Measurements from ENCODE around the gene EXOC3L1.
A peak's percentile ranks its signal among the peaks of the same experiment; 100 is the strongest.

Gene EXOC3L1

DNA sequence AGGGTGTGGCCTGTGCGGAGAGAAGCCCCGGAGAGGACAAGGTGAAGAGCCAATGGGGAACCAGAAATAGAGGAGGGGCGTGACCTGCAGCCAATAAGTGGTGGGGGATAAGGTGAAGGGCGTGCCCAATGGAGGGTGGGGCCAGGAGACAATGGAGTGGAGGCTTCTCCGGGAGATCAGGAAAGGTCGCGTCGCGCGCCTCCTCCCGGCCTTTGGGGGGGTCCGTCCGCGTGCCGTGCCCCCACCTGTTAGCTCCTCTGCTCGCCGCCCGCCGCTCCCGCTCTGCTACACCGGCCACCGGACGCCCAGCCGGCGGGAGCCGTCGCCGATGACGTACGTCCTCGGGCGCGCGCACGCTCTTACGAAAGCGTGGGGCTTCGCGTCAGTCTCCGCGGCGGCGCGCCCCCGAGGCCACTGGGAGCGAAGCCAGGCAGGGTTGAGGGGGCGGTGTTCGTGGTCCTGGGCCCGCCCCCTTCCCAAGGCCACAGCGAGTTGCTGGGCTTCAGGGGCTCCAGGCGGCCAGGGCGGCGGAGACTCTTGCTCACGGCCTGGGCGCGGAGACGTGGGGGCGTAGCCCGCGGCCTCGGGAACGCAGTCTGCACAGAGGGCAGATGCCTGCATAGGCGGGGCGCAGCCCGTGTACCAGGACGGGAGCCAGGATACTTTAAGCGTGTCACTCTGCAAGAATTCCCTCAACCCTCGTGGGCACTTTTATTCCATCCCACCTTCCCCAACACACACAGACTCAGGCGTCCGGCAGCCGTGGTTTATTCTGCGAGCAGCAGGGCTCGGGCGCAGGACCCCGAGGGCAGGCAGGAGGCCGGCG, 6.1 kb downstream of the EXOC3L1 start, which contains the start of gene MATCAP1:
Gene MATCAP1 (minus strand): TSS at position 337 of the 826 bp plus-strand sequence. CDS start 3,353 bp downstream, outside the sequence.
- TF ChIP-seq POLR2AphosphoS5 (IDR thresholded peaks at IDR 0.05; ENCODE audit: low read depth, low read length): no peak
- no peak for TF ChIP-seq TAF1 (IDR thresholded peaks at IDR 0.05; ENCODE audit: low read depth, low read length)
- TF ChIP-seq PAX5 (IDR thresholded peaks at IDR 0.05; ENCODE audit: insufficient read depth, low read length, severe bottlenecking): no peak
- TF ChIP-seq POU2F2 (IDR thresholded peaks at IDR 0.05; ENCODE audit: low read depth, low read length): no peak
- no peak for TF ChIP-seq SPI1 (IDR thresholded peaks at IDR 0.05; ENCODE audit: low read depth, low read length)
- no peak for TF ChIP-seq POLR2A (IDR thresholded peaks at IDR 0.05; ENCODE audit: low read depth, low read length)
- FAIRE-seq: peak; percentile 99
- peak; percentile 99 for DNase-seq (ENCODE audit: insufficient read length, low spot score)

DNA sequence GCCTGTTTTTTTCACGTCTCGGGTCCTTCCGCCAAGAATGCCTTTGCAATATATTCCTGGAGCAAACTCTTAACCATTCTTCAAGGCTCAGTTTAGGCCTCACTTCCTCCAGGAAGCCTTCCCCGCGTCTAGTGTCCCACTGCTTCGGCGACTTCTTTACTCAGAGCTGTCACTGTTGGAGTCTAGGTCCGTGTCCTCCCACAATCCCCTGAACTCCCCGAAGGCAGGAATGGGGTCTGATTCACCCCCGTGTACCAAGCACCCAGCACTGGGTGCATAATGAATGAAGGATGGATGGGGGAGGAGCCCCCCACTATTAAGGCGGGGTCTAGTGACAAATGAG, 6.7 kb downstream of the EXOC3L1 start:
- TF ChIP-seq SPI1 (IDR thresholded peaks at IDR 0.05; ENCODE audit: low read depth, low read length) (0 out of 2 replicates have a peak, but pooled peaks have one; percentile 3), POU2F2 (IDR thresholded peaks at IDR 0.05; ENCODE audit: low read depth, low read length) (no peak)
- FAIRE-seq (no peak), DNase-seq (ENCODE audit: insufficient read length, low spot score) (no peak)

- no peak for DNase-seq (ENCODE audit: insufficient read length, low spot score)
- FAIRE-seq: peak; percentile 81
- no peak for TF ChIP-seq TAF1 (IDR thresholded peaks at IDR 0.05; ENCODE audit: low read depth, low read length)
- TF ChIP-seq PAX5 (IDR thresholded peaks at IDR 0.05; ENCODE audit: insufficient read depth, low read length, severe bottlenecking): no peak
- TF ChIP-seq SPI1 (IDR thresholded peaks at IDR 0.05; ENCODE audit: low read depth, low read length): no peak
- no peak for TF ChIP-seq POLR2AphosphoS5 (IDR thresholded peaks at IDR 0.05; ENCODE audit: low read depth, low read length)
- no peak for TF ChIP-seq POU2F2 (IDR thresholded peaks at IDR 0.05; ENCODE audit: low read depth, low read length)
- no peak for TF ChIP-seq POLR2A (IDR thresholded peaks at IDR 0.05; ENCODE audit: low read depth, low read length)
Observed at GRCh38 chr16:67182288-67182687, 7.6 kb downstream of the EXOC3L1 start.

DNA sequence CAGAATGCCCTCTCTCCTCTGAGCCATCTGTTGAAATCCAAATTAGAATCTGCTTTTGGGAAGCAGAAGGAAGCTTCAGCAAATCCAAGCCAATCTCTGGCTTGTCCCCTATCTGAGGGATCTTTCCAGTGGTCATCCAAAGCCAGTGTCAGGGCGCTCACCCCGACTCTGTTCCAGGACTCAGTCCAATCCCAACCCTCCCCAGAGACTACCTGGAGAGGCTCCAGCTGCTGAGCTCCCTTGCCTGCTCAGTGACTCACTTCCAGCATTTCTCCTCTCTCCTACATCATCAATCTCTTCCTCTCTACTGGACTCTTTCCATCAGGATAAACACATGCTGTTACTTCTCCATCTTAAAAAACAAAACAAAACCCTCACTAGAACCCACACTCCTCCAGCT, 8.6 kb downstream of the EXOC3L1 start:
- TF ChIP-seq POLR2A (IDR thresholded peaks at IDR 0.05; ENCODE audit: low read depth, low read length) (no peak), POLR2AphosphoS5 (IDR thresholded peaks at IDR 0.05; ENCODE audit: low read depth, low read length) (no peak), SPI1 (IDR thresholded peaks at IDR 0.05; ENCODE audit: low read depth, low read length) (no peak), PAX5 (IDR thresholded peaks at IDR 0.05; ENCODE audit: insufficient read depth, low read length, severe bottlenecking) (no peak), POU2F2 (IDR thresholded peaks at IDR 0.05; ENCODE audit: low read depth, low read length) (no peak), TAF1 (IDR thresholded peaks at IDR 0.05; ENCODE audit: low read depth, low read length) (no peak)
- FAIRE-seq (no peak), DNase-seq (ENCODE audit: insufficient read length, low spot score) (no peak)

DNA sequence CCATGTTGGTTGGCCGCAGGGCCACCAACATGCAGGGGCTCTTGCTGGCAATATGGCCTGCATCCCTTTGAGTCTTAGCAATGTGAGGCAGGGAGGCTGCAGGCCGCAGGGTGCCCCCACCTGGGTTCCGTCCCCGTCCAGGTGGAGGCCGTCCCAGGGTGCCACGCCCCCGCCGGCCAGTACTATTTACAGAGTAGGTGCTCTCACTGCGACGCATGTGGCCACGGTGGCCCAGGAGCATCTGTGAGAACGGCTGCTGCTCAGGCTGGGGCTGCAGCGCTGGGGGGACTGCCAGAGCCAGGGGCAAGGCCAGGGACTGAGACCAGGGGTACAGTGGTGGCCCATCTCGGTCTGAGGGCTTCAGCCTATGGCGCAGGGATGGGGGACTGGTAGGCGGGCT, 9.8 kb downstream of the EXOC3L1 start:
- FAIRE-seq (no peak), DNase-seq (ENCODE audit: insufficient read length, low spot score) (no peak)
- TF ChIP-seq SPI1 (IDR thresholded peaks at IDR 0.05; ENCODE audit: low read depth, low read length): no peak
- TF ChIP-seq PAX5 (IDR thresholded peaks at IDR 0.05; ENCODE audit: insufficient read depth, low read length, severe bottlenecking): no peak
- no peak for TF ChIP-seq POLR2AphosphoS5 (IDR thresholded peaks at IDR 0.05; ENCODE audit: low read depth, low read length)
- TF ChIP-seq TAF1 (IDR thresholded peaks at IDR 0.05; ENCODE audit: low read depth, low read length): no peak
- TF ChIP-seq POU2F2 (IDR thresholded peaks at IDR 0.05; ENCODE audit: low read depth, low read length): no peak

- no peak for TF ChIP-seq SPI1 (IDR thresholded peaks at IDR 0.05; ENCODE audit: low read depth, low read length)
- TF ChIP-seq POLR2A (IDR thresholded peaks at IDR 0.05; ENCODE audit: low read depth, low read length): no peak
- FAIRE-seq (no peak), DNase-seq (ENCODE audit: insufficient read length, low spot score) (no peak)
Observed at GRCh38 chr16:67179421-67180080, 10.4 kb downstream of the EXOC3L1 start.

DNA sequence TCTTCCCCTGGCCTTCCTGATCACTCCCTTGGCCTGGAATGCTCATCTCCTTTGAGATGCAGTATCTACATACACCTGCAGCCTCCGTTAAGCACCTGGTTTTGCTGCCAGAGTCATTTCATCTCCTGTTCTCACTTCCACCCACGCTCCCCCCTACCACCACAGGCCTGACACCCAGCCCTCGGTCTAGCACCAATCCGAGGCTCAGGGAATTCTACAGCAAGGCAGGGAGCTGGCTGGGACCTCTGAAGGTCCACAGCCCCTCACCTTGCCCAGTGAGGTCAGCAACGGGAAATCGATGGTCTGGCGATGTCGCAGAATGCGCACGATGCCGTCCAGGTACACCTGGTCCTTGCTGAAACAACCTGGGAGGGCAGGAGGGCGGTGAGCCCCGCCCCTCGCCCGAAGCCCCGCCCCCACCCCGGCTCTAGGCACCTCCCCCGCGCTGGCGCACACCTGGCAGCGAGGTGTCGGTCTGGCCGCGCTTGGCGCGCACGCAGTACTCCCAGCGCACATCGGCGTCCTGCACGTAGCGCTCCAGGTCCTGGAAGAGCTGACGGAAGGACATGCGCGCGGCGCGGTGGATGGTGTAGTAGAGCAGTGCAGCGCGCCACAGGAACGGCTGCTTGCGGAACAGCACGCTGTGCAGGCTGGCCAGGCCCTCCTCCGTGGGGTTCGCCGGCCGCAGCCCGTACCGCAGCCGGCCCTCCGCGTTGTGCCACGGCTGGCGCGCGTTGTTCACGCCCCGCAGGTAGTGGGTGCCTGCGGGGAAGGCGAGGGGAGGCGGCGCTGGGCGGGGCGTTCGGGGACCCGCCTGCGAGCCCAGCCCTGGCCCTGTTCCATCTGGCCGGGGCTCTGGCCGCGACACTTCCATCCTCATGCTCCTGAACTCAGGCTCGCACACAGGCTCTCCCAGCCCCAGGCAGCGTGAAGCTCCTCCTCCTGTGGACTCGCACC, 11.9 kb downstream of the EXOC3L1 start:
- TF ChIP-seq POU2F2 (IDR thresholded peaks at IDR 0.05; ENCODE audit: low read depth, low read length): no peak
- no peak for TF ChIP-seq SPI1 (IDR thresholded peaks at IDR 0.05; ENCODE audit: low read depth, low read length)
- TF ChIP-seq TAF1 (IDR thresholded peaks at IDR 0.05; ENCODE audit: low read depth, low read length): no peak
- no peak for TF ChIP-seq PAX5 (IDR thresholded peaks at IDR 0.05; ENCODE audit: insufficient read depth, low read length, severe bottlenecking)
- TF ChIP-seq POLR2AphosphoS5 (IDR thresholded peaks at IDR 0.05; ENCODE audit: low read depth, low read length): no peak
- TF ChIP-seq POLR2A (IDR thresholded peaks at IDR 0.05; ENCODE audit: low read depth, low read length): no peak
- FAIRE-seq (peak; percentile 91), DNase-seq (ENCODE audit: insufficient read length, low spot score) (peak; percentile 72)

DNA sequence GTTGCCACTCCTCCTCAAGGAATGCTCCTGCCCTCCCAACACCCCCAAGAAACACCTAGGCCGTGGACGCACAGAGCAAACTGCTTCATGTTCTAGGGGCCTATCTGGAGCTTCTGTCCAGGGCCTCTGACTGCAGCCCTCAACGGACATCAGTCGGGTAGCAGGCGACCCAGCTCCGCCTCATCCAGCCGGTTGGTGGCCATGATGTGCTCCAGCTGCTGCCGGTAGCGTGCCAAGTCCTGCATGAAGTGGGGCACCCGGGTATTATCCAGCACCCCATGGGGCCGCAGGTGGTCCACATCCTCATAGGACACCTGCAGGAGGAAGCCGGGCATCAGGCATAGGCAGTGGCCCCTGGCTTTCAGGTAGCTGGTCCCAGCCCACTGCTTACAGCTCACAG, 13.3 kb downstream of the EXOC3L1 start:
- TF ChIP-seq TAF1 (IDR thresholded peaks at IDR 0.05; ENCODE audit: low read depth, low read length) (no peak), PAX5 (IDR thresholded peaks at IDR 0.05; ENCODE audit: insufficient read depth, low read length, severe bottlenecking) (no peak), SPI1 (IDR thresholded peaks at IDR 0.05; ENCODE audit: low read depth, low read length) (no peak), POLR2AphosphoS5 (IDR thresholded peaks at IDR 0.05; ENCODE audit: low read depth, low read length) (no peak), POU2F2 (IDR thresholded peaks at IDR 0.05; ENCODE audit: low read depth, low read length) (no peak), POLR2A (IDR thresholded peaks at IDR 0.05; ENCODE audit: low read depth, low read length) (no peak)
- DNase-seq (ENCODE audit: insufficient read length, low spot score): no peak

DNA sequence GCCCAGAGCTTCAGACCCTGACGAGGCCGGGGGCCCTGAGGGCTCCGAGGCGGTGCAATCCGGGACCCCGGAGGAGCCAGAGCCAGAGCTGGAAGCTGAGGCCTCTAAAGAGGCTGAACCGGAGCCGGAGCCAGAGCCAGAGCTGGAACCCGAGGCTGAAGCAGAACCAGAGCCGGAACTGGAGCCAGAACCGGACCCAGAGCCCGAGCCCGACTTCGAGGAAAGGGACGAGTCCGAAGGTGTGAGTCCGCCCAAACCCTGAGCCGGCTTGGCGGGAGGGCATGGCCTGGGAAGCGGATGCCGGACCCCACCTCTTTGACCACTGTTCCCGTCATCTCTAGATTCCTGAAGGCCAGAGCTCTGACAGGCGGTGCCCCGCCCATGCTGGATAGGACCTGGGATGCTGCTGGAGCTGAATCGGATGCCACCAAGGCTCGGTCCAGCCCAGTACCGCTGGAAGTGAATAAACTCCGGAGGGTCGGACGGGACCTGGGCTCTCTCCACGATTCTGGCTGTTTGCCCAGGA, 15.2 kb downstream of the EXOC3L1 start:
- no peak for TF ChIP-seq POLR2A (IDR thresholded peaks at IDR 0.05; ENCODE audit: low read depth, low read length)
- no peak for TF ChIP-seq SPI1 (IDR thresholded peaks at IDR 0.05; ENCODE audit: low read depth, low read length)
- no peak for TF ChIP-seq POU2F2 (IDR thresholded peaks at IDR 0.05; ENCODE audit: low read depth, low read length)
- no peak for TF ChIP-seq TAF1 (IDR thresholded peaks at IDR 0.05; ENCODE audit: low read depth, low read length)
- TF ChIP-seq PAX5 (IDR thresholded peaks at IDR 0.05; ENCODE audit: insufficient read depth, low read length, severe bottlenecking): no peak
- no peak for TF ChIP-seq POLR2AphosphoS5 (IDR thresholded peaks at IDR 0.05; ENCODE audit: low read depth, low read length)
- DNase-seq (ENCODE audit: insufficient read length, low spot score): no peak
- FAIRE-seq: no peak

More for the DNA sequence above, 13.3 kb downstream of the EXOC3L1 start:
- FAIRE-seq: no peak
